H1 (cell line): ENCODE results near the gene OPA3. TPM values are rescaled to one million over a fixed set of nuclear protein-coding genes. Genes with fewer than 3 reads are reported as not detected.

Source experiments
- CTCF ChIA-PET: fragments of 300-600 bp; sonication (Branson Sonifier 250); formaldehyde crosslinking; loops from one replicate; lab custom pipeline; 2021; ENCODE audit not compliant: partially characterized antibody; lab: Charles Lee
- POLR2A ChIA-PET: fragments of 300-600 bp; sonication (Branson Sonifier 250); formaldehyde crosslinking; loops from one replicate; lab custom pipeline; 2021; ENCODE audit warnings: inconsistent platforms; ENCODE audit not compliant: partially characterized antibody; lab: Charles Lee
- DNase-seq, 2 experiments: peaks; one replicate each; pipeline versions ENCODE4 v3.0.0 to v3.0.0-alpha.2; 2010 to 2022; ENCODE audit warnings: low spot score in 2 of 2, low read depth in 1 of 2, mixed read lengths in 1 of 2
- FAIRE-seq: peaks from 2 replicates; lab custom pipeline; 2011; peaks lifted over from hg19 to GRCh38; lab: Jason Lieb, UNC
- H2AFZ ChIP-seq: 2 replicates; pipeline ENCODE4 v1.8.1; 2012; ENCODE audit warnings: low read length, inconsistent platforms
- H2AK5ac ChIP-seq: 2 replicates; pipeline ENCODE4 v1.6.1; 2013; ENCODE audit warnings: low read depth, low read length
- H2BK120ac ChIP-seq: replicated peaks from 2 replicates; pipeline ENCODE3; 2013; ENCODE audit warnings: low read depth, low read length, inconsistent platforms
- H2BK12ac ChIP-seq: 2 replicates; pipeline ENCODE4 v1.6.1; 2013; ENCODE audit warnings: low read depth, low read length
- H2BK15ac ChIP-seq: 2 replicates; pipeline ENCODE4 v1.6.1; 2013; ENCODE audit warnings: low read length
- H2BK20ac ChIP-seq: 2 replicates; pipeline ENCODE4 v1.6.1; 2013; ENCODE audit warnings: low read length
- H2BK5ac ChIP-seq: 2 replicates; pipeline ENCODE4 v1.6.1; 2013; ENCODE audit warnings: low read depth, low read length
- H3K14ac ChIP-seq: 2 replicates; pipeline ENCODE4 v1.6.1; 2013; ENCODE audit warnings: inconsistent platforms; ENCODE audit not compliant: insufficient read length
- H3K18ac ChIP-seq: 2 replicates; pipeline ENCODE4 v1.6.1; 2013; ENCODE audit warnings: low read length; ENCODE audit errors: extremely low read depth
- H3K23ac ChIP-seq: 2 replicates; pipeline ENCODE4 v1.6.1; 2013; ENCODE audit warnings: inconsistent platforms; ENCODE audit not compliant: insufficient read length
- H3K23me2 ChIP-seq: 2 replicates; pipeline ENCODE4 v1.6.1; 2013; ENCODE audit warnings: low read depth, low read length
- H3K27ac ChIP-seq: 2 replicates; pipeline ENCODE4 v1.6.1; 2011; ENCODE audit warnings: low read depth, low read length, inconsistent platforms
- H3K27me3 ChIP-seq, 4 experiments: replicated peaks in 1 of 4; 1 replicate in 1 of 4; 2 replicates in 3 of 4; pipeline versions ENCODE4 v1.6.1 to v1.8.1; 2011 to 2013; ENCODE audit warnings: low read length in 3 of 4, mild to moderate bottlenecking in 3 of 4, inconsistent platforms in 2 of 4, mixed read lengths in 2 of 4, moderate library complexity in 1 of 4; ENCODE audit not compliant: control insufficient read depth in 3 of 4, insufficient read depth in 3 of 4; ENCODE audit errors: extremely low read depth in 1 of 4
- H3K36me3 ChIP-seq, 4 experiments: 2 replicates each; pipeline versions ENCODE4 v1.6.1 to v1.8.1; 2011 to 2013; ENCODE audit warnings: mild to moderate bottlenecking in 4 of 4, low read length in 3 of 4, moderate library complexity in 2 of 4, control low read depth in 1 of 4, inconsistent platforms in 1 of 4; ENCODE audit not compliant: insufficient read depth in 4 of 4, control insufficient read depth in 2 of 4
- H3K4ac ChIP-seq: replicated peaks from 2 replicates; pipeline ENCODE3; 2013; ENCODE audit warnings: low read length, low read depth, mixed read lengths, inconsistent platforms; ENCODE audit not compliant: insufficient read length
- H3K4me1 ChIP-seq, 4 experiments: replicated peaks in 1 of 4; 1 replicate in 1 of 4; 2 replicates in 3 of 4; pipeline versions ENCODE4 v1.6.1 to v1.8.1; 2011 to 2013; ENCODE audit warnings: low read length in 3 of 4, inconsistent platforms in 2 of 4, mixed read lengths in 1 of 4; ENCODE audit not compliant: insufficient read depth in 4 of 4, control insufficient read depth in 3 of 4
- H3K4me2 ChIP-seq, 2 experiments: 2 replicates each; pipeline versions ENCODE4 v1.6.1 to v1.8.1; 2011 to 2013; ENCODE audit warnings: low read depth in 2 of 2, low read length in 2 of 2, control low read depth in 1 of 2, inconsistent platforms in 1 of 2, mild to moderate bottlenecking in 1 of 2; ENCODE audit not compliant: insufficient read depth in 1 of 2
- H3K4me3 ChIP-seq, 4 experiments: fragments of 200-600, 300-600 bp in 1 of 4; sonication (generic), shearing (Covaris generic), sonication (Bioruptor Twin) in 1 of 4; 2 replicates each; pipeline versions ENCODE4 v1.5.1 to v1.8.1; 2011 to 2016; ENCODE audit warnings: low read length in 4 of 4, low read depth in 3 of 4, control low read depth in 2 of 4, inconsistent platforms in 2 of 4, mild to moderate bottlenecking in 2 of 4, mixed read lengths in 1 of 4, moderate library complexity in 1 of 4; ENCODE audit not compliant: insufficient read depth in 2 of 4; ENCODE audit errors: extremely low read depth in 1 of 4
- H3K56ac ChIP-seq: replicated peaks from 2 replicates; pipeline ENCODE3; 2013; ENCODE audit warnings: low read depth, mild to moderate bottlenecking, mixed read lengths, low read length, inconsistent platforms; ENCODE audit not compliant: insufficient read length
- H3K79me1 ChIP-seq: 2 replicates; pipeline ENCODE4 v1.6.1; 2013; ENCODE audit warnings: low read depth, low read length, control low read depth
- H3K79me2 ChIP-seq, 2 experiments: 2 replicates each; pipeline versions ENCODE4 v1.6.1 to v1.8.1; 2012 to 2013; ENCODE audit warnings: low read length in 2 of 2, mild to moderate bottlenecking in 2 of 2, inconsistent platforms in 1 of 2; ENCODE audit not compliant: insufficient read depth in 2 of 2, control insufficient read depth in 1 of 2
- H3K9ac ChIP-seq, 4 experiments: replicated peaks in 1 of 4; 1 replicate in 1 of 4; 2 replicates in 3 of 4; pipeline versions ENCODE4 v1.6.1 to v1.8.1; 2011 to 2013; ENCODE audit warnings: low read depth in 3 of 4, low read length in 3 of 4, control low read depth in 2 of 4, mild to moderate bottlenecking in 2 of 4, moderate library complexity in 2 of 4, inconsistent platforms in 1 of 4; ENCODE audit errors: extremely low read depth in 1 of 4
- H3K9me3 ChIP-seq, 2 experiments: 2 replicates each; pipeline versions ENCODE4 v1.6.1 to v1.8.1; 2012 to 2013; ENCODE audit warnings: mild to moderate bottlenecking in 2 of 2, moderate library complexity in 2 of 2, control low read depth in 1 of 2, inconsistent platforms in 1 of 2, low read depth in 1 of 2, low read length in 1 of 2, mixed read lengths in 1 of 2; ENCODE audit not compliant: insufficient read depth in 2 of 2
- H4K20me1 ChIP-seq, 2 experiments: replicated peaks in 1 of 2; 2 replicates each; pipeline versions ENCODE3 to v1.8.1; 2011 to 2013; ENCODE audit warnings: inconsistent platforms in 2 of 2, low read length in 2 of 2, mild to moderate bottlenecking in 1 of 2; ENCODE audit not compliant: insufficient read depth in 2 of 2, control insufficient read depth in 1 of 2
- H4K5ac ChIP-seq: 2 replicates; pipeline ENCODE4 v1.6.1; 2013; ENCODE audit warnings: low read length, low read depth, mixed read lengths, inconsistent platforms; ENCODE audit not compliant: insufficient read length
- H4K8ac ChIP-seq: 2 replicates; pipeline ENCODE4 v1.8.0; 2013; ENCODE audit warnings: mild to moderate bottlenecking, moderate library complexity, low read length, inconsistent platforms; ENCODE audit not compliant: insufficient read depth; ENCODE audit errors: extremely low read depth
- H4K91ac ChIP-seq: replicated peaks from 2 replicates; pipeline ENCODE3; 2013; ENCODE audit warnings: low read length, mixed read lengths, inconsistent platforms; ENCODE audit not compliant: insufficient read length
- CTBP2 ChIP-seq: IDR thresholded peaks from 2 replicates; pipeline ENCODE4 v1.7.0; 2011; ENCODE audit warnings: borderline replicate concordance, mild to moderate bottlenecking, moderate library complexity, mixed read lengths, low read length; ENCODE audit not compliant: insufficient read depth, insufficient read length
- SIRT6 ChIP-seq: IDR thresholded peaks from one replicate; pipeline ENCODE4 v1.7.1; 2012; ENCODE audit warnings: low read length, inconsistent platforms
- WGBS, 2 experiments: shearing (Covaris generic) in 1 of 2; methylation state at CpG; one replicate each; pipeline versions ENCODE4 v1.1.6 to v1.1.7; 2013 to 2015; ENCODE audit warnings: low lambda C conversion rate in 2 of 2, mixed read lengths in 2 of 2, inconsistent platforms in 1 of 2, low coverage in 1 of 2, missing lambda C conversion rate in 1 of 2; ENCODE audit not compliant: insufficient replicate concordance in 2 of 2, insufficient coverage in 1 of 2, insufficient read length in 1 of 2; ENCODE audit errors: extremely low coverage in 1 of 2, missing lambda C conversion rate in 1 of 2; 5-methylcytosine and 5-hydroxymethylcytosine counted together
- polyA plus RNA-seq, 7 experiments: library from polyadenylated mRNA; depleted of rRNA in 3 of 7; stranded (reverse) in 5 of 7; unstranded in 2 of 7; fragments of >200 nt in 5 of 7; fragments of 200-250 nt in 2 of 7; gene quantifications; 1 replicate in 5 of 7; 2 replicates in 1 of 7; 4 replicates in 1 of 7; pipeline versions ENCODE4 v1.2.1 to v1.2.3, GENCODE V29; 2011 to 2013; ENCODE audit warnings: missing spikeins in 2 of 7, mixed read lengths in 2 of 7
- total RNA-seq: library from RNA; stranded (reverse); fragmentation: NEBNext Ultra II Directional; extraction: Animal tissue kit (Norgen Biotek cat#: 25700); gene quantifications from 2 replicates; pipeline ENCODE4 v1.2.1, GENCODE V29; 2021

The OPA3 gene
- total and polyA plus RNA-seq, 2 of the 8 experiments (the other 6 are each of a cell fraction or from before 2014, with no cell fraction given), result 12.5 to 14.5 TPM

GRCh38 chr19:45574526-45574925 lies 10.1 kb downstream of the OPA3 start:
- Histone ChIP-seq H3K79me1 (no peaks in the 10 kb centered on the region; the same call in 1 of the 2 replicates), H3K18ac (no peak overlapping the region), H2BK5ac (no peak overlapping the region), H4K5ac (no peak overlapping the region), H4K20me1 (peaks cover 0 to 2% of the 10 kb centered on the region in 2 experiments), H2AFZ (no peak overlapping the region), H2BK15ac (no peak overlapping the region; the same call in 1 of the 2 replicates), H2AK5ac (no peak overlapping the region), H2BK120ac (no peak overlapping the region), H3K23me2 (no peaks in the 10 kb centered on the region; the same call in 1 of the 2 replicates), H4K91ac (no peak overlapping the region), H3K4ac (no peak overlapping the region), H3K9ac (no peak overlapping the region), H3K14ac (no peak overlapping the region), H3K27ac (no peak overlapping the region), H3K9me3 (no peaks in the 10 kb centered on the region), H3K4me2 (no peak overlapping the region), H3K4me1 (peaks cover 7 to 15% (median 10%) of the 10 kb centered on the region in 4 experiments), H3K36me3 (no peaks in the 10 kb centered on the region), H3K56ac (no peak overlapping the region), H4K8ac (no peak overlapping the region), H3K27me3 (no peaks in the 10 kb centered on the region), H2BK12ac (no peak overlapping the region), H3K79me2 (0 out of 4 replicates have a peak, but pooled peaks cover 0 to 2% of the 10 kb centered on the region in 2 experiments), H2BK20ac (no peak overlapping the region), H3K4me3 (no peak overlapping the region), H3K23ac (no peak overlapping the region)
- TF ChIP-seq SIRT6 (no peak), CTBP2 (no peak)
- no peak for DNase-seq
- no peak for FAIRE-seq
- 82% methylated on average over 4 of the region's 4 CpGs; no CpG with 5 or more reads in 1 of the 2 experiments for WGBS, 2 experiments
- ChIA-PET CTCF (interaction anchor here (0.7 to 2.0 kb wide), 4 partner anchors 9 to 242 kb away, joined by 3 to 7 read pairs (median 5); no protein-coding TSS in a partner anchor), POLR2A (interaction anchor here (1.4 to 2.0 kb wide), 2 partner anchors 10 to 11 kb away, joined by 3 to 4 read pairs; partner anchors contain the start of gene OPA3)
